OCI-LY3 (cell line): ENCODE results near the gene FLOT1.

Experiments used
- EZH2phosphoT487 ChIP-seq: fragments of 200-600 bp; shearing (Covaris generic); IDR thresholded peaks from 2 replicates; pipeline ENCODE4 v1.6.1; 2018; ENCODE audit warnings: antibody characterized with exemption, mixed run types, low read depth
- TF ChIP-seq, protein P1 (sequence below): fragments of 200-600, 300-600 bp; sonication (generic); IDR thresholded peaks from 2 replicates; pipeline ENCODE4 v1.5.1; 2014; ENCODE audit warnings: antibody characterized with exemption, low read length, low read depth

DNA sequence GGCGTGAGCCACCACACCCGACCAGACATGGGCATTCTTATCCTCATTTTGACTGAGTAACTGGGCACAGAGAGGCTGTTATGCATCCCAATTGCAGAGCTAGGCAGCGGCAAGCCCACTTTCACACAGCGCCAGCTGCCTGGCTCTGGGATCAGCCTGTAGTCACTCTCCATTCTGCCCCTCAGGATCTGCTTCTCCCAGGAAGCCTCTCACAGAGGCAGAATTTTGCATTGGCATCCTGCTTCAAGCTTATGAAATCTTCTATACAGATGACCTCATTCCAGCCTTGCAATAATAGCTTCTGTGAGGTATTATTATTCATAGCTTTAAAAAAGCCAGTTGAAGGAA, 38.9 kb upstream of the FLOT1 start:
- TF ChIP-seq EZH2phosphoT487, result no peak
- TF ChIP-seq, protein P1, sequence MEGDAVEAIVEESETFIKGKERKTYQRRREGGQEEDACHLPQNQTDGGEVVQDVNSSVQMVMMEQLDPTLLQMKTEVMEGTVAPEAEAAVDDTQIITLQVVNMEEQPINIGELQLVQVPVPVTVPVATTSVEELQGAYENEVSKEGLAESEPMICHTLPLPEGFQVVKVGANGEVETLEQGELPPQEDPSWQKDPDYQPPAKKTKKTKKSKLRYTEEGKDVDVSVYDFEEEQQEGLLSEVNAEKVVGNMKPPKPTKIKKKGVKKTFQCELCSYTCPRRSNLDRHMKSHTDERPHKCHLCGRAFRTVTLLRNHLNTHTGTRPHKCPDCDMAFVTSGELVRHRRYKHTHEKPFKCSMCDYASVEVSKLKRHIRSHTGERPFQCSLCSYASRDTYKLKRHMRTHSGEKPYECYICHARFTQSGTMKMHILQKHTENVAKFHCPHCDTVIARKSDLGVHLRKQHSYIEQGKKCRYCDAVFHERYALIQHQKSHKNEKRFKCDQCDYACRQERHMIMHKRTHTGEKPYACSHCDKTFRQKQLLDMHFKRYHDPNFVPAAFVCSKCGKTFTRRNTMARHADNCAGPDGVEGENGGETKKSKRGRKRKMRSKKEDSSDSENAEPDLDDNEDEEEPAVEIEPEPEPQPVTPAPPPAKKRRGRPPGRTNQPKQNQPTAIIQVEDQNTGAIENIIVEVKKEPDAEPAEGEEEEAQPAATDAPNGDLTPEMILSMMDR, result no peak
